Activated T-helper 1 cell treated with anti-CD3 and anti-CD28 coated beads, Interleukin-2, amount 50 U/mL, for 16 hours (primary cell): Measurements from ENCODE around the gene HLA-DRA.
"Not testable (repeated sequence)": the region's sequence is repeated elsewhere in the genome, so short reads cannot be mapped to it uniquely, and the experiment has no call there.

Experiments used
- DNase-seq, 2 donors: peaks; one replicate each; pipeline ENCODE4 v3.0.0-alpha.2; 2020; ENCODE audit warnings: low read depth in 1 of 2, low spot score in 1 of 2

The HLA-DRA gene

DNA sequence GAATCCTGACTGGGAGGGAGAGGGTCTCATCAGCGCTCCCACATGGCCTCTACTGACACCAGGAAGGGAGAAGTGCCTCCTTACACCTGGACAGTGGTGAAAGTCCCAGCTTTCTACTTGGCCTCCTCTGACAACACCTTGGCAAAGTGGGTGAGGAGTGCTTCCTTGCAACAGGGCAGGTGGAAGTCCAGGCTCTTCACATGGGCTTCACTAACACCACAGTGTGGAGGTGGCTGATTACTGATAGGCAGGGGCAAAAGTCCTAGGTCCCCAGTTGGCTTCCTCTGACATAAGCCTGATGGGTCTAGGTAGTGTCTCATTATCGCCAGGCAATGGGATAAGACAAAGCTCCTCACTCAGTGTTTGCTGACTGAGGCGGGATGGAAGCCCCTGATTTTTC lies 9.5 kb upstream of the HLA-DRA start:
- DNase-seq: no peak

GRCh38 chr6:32431142-32431541 lies 8.5 kb upstream of the HLA-DRA start:
- DNase-seq: no peak

- no peak for DNase-seq
These were observed 7.6 kb upstream of the HLA-DRA start for GRCh38 chr6:32432050-32432450.

- DNase-seq: not testable (repeated sequence)
These were observed 5.7 kb upstream of the HLA-DRA start for GRCh38 chr6:32433950-32434349.

DNA sequence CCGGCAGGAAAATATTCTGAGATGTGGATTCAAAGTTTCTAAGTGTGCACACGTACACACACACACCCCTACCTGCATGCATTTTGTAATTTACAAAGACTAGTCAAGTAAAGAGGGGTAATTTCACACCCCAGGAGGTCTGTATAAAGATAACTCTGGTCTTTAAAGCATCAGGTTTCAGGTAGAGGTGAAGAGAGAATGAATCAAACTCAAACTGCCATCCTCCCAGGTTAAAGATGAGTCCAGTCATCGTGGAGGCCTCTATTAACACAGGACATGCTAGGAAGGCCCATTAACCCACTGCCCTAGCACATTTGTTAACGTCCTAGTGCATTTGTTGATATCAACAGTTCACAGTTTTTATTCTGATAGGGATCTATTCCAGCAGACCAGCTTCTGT lies 3.5 kb upstream of the HLA-DRA start:
- no peak for DNase-seq

GRCh38 chr6:32436995-32437836 lies 2.5 kb upstream of the HLA-DRA start:
- DNase-seq: no peak

DNA sequence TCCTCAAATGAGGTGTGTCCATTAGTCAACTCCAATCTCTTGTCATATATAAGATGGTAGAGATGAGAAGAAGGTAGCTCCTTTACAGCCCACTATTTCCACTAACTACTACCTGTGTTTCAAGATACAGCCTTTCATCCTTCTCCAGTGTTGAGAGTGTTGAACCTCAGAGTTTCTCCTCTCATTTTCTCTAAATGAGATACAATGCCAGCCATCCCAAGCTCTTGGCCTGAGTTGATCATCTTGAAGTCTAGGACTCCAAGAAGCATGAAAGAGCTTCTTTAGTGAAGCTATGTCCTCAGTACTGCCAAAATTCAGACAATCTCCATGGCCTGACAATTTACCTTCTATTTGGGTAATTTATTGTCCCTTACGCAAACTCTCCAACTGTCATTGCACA lies 548 bp upstream of the HLA-DRA start:
- no peak for DNase-seq

DNA sequence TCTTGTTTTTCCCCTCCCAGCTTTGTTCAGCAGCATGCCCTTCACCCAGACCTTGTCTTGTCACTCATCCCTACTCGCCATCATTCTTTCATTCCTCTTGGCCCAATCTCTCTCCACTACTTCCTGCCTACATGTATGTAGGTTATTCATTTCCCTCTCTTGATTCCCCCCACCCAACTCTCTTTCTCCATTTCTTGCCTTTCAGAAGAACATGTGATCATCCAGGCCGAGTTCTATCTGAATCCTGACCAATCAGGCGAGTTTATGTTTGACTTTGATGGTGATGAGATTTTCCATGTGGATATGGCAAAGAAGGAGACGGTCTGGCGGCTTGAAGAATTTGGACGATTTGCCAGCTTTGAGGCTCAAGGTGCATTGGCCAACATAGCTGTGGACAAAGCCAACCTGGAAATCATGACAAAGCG lies 2.6 kb downstream of the HLA-DRA start:
- no peak for DNase-seq

- no peak for DNase-seq
These were observed 3.4 kb downstream of the HLA-DRA start for GRCh38 chr6:32442977-32443552.

DNA sequence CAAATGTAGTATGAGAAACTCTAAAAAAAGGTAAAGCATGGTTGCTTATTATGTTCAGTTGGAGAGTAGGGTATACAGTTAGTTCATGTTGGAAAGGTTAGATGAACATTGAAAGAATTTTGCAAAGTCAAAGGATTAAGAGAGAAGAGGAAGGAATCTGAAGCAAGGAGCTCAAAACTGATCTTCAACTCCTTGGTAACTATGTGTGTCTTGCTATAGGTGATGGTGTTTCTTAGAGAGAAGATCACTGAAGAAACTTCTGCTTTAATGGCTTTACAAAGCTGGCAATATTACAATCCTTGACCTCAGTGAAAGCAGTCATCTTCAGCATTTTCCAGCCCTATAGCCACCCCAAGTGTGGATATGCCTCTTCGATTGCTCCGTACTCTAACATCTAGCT lies 4.7 kb downstream of the HLA-DRA start:
- DNase-seq: no peak

- DNase-seq: no peak
These were observed 5.7 kb downstream of the HLA-DRA start for GRCh38 chr6:32445321-32445854.

DNA sequence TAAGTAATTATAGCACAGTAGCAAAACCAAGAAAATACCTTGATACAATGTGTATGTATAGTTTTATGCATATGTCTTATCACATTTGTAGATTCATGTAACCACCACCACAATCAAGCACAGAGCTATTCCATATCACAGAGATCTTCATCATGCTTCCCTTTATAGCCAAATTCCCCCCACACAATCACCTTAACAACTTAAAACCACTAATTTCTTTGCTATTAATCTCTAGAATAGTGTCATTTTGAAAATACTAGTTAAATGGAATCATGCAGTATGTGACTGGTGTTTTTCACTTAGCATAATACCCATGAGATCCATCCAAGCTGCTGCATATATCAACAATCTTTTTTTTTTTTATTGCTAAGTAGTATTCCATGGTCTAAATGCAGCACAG lies 8.2 kb downstream of the HLA-DRA start:
- DNase-seq: no peak

GRCh38 chr6:32449088-32449736 lies 9.5 kb downstream of the HLA-DRA start:
- no peak for DNase-seq

DNA sequence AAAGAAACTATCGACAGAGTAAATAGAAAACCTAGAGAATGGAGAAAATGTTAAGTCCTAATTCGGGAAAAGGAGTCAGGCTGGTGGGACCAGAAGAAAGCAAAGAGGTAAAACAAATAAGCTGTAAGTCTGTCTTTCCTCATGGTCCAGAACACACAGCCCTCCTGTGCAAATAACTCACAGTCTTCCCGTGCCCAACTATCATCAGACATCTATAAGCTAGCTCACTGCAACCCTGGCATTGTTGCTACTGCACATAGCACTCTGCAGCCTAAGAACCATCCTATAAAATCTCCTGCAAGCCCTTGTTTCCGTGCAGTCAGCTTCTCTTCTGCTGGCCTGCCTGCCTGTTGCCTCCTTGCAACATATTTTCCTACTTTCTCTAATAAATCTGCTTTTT lies 17.4 kb downstream of the HLA-DRA start:
- no peak for DNase-seq

DNA sequence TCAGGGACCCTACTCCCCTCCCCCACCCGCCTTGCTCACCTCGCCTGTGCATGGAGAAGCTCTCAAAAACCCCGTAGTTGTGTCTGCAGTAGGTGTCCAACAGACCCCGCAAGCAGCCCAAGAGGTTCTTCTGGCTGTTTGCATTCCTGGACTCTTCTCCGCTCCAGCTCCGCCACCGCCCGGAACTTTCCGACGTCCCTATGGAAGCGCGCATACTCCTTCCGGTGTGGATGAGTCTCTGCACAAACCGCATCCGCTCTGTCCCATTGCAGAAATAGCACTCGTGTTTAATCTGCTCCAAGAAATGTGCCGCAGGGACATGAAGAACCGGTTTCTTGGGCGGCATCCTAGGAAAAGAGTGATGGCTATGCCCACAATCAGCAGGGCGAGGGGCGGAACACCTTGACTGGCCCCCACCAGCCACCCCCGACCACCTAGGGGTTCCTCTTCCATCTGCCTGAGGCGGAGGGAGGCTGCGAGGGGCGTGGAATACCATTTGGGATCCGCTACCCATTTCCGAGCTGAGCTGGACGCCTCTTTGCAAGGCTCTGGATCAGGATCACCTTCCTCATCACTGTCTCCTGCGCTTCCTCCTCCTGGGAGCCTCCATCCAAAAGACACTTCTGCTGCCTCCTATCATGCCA lies 20.2 kb downstream of the HLA-DRA start:
- DNase-seq: no peak

DNA sequence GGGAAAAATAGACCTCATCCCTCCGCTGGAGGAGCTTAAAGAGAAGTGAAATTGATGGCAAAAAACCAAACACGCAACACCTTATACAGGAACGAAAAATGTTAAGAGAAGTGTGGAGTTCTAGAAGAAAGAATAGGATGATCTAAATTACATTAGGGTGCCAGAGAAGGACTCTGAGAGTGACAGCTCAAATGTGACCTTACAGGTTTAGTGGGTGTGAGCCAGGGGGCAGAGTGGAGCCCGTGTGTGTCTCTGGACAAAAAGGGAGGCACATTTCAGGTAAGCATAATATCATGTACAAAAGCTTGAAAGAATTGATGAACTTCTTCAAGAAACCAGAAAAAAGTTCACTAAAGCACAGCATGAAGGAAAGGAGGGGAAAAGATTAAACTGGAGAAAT lies 20.8 kb downstream of the HLA-DRA start:
- no peak for DNase-seq

GRCh38 chr6:32461493-32461892 lies 21.8 kb downstream of the HLA-DRA start:
- DNase-seq: no peak

DNA sequence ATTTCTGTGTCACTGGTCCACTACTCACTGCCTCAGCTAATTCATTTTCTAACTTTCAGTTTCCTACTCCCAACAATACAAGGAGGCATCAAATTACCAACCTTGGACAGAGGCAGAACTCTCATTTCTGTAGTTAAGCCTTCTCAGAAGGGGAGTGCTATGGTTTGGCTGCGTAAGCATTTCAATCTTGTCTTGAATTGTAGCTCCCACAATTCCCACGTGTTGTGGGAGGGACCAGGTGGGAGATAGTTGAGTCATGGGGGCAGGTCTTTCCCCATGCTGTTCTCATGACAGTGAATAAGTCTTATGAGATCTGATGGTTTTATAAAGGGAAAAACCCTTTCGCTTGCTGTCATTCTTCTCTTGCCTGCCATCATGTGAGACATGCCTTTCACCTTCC lies 22.9 kb downstream of the HLA-DRA start:
- peak in 1 of 2 donors; percentile 12 for DNase-seq

GRCh38 chr6:32467743-32468503 lies 28.2 kb downstream of the HLA-DRA start:
- not testable (repeated sequence) for DNase-seq

DNA sequence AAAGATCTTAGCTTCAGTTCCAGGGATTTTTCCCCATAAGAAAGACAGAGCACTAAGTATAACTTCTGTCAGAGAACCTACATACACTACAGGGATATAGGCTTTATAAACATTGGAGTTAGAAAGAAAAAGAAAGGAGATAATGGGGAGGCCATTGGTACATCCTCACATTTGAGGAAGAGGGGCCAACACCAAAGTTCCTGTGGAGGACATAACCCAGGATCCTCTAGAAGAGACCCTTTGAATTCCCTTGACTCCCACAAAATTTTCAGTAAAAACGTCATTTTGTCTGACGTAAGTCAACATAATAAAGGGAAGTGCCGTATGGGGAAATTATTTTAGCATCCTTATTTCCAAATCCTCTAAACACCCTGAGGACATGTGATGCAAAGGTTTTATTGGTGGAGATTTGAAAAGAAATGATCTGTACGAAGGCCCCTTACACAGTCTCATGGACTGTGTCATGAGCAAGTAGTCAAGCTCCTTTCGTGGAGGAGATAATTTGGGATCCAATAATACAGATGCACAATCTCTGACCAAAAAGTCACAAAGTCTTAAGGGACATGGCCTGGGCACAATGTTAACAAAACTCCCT lies 33.2 kb downstream of the HLA-DRA start:
- no peak for DNase-seq
